ENCODE results near the gene HEPACAM. TPM values are rescaled to one million over a fixed set of nuclear protein-coding genes. Genes with fewer than 3 reads are reported as not detected.

The HEPACAM gene
- total and polyA plus RNA-seq, 2 donors (not counting 3 experiments of a cell fraction or from before 2014, with no cell fraction given) = not detected

GRCh38 chr11:124879493-124880289 lies 56.2 kb downstream of the HEPACAM start:
- Histone ChIP-seq H3K79me2 (ENCODE audit: control insufficient read depth, insufficient read depth, low read length) (no peaks in the 10 kb centered on the region), H4K20me1 (replicated peaks; ENCODE audit: control insufficient read depth, extremely low read depth, insufficient read depth, low read length) (no peaks in the 10 kb centered on the region), H2AFZ (ENCODE audit: low read depth, low read length) (no peak overlapping the region), H3K36me3 (ENCODE audit: control insufficient read depth in 2 of 2, extremely low read depth in 1 of 2, insufficient read depth in 2 of 2, low read length in 2 of 2) (peaks cover 4 to 7% of the 10 kb centered on the region in 2 experiments), H3K4me2 (ENCODE audit: insufficient read depth, low read length) (no peak overlapping the region), H3K9me1 (replicated peaks; ENCODE audit: control insufficient read depth, extremely low read depth, insufficient read depth, low read length) (no peaks in the 10 kb centered on the region), H3K4me3 (replicated peaks in 1 of 3; ENCODE audit: insufficient read depth in 1 of 3, low read depth in 1 of 3, low read length in 3 of 3) (no peak overlapping the region), H3K9me3 (replicated peaks; ENCODE audit: control insufficient read depth, insufficient read depth, low read length) (no peaks in the 10 kb centered on the region), H3K27ac (ENCODE audit: insufficient read depth, low read depth, low read length) (no peak overlapping the region), H3K4me1 (ENCODE audit: control insufficient read depth, extremely low read depth, insufficient read depth, low read length) (peaks cover 47% of the 10 kb centered on the region), H3K27me3 (ENCODE audit: control insufficient read depth in 2 of 2, insufficient read depth in 2 of 2, low read length in 2 of 2) (no peaks in the 10 kb centered on the region), H3K9ac (replicated peaks; ENCODE audit: extremely low read depth, insufficient read depth, low read length) (no peak overlapping the region)
- FAIRE-seq (no peak), DNase-seq (ENCODE audit: low read depth, low spot score) (peak; percentile 41)
- intact Hi-C loops (cut with micrococcal nuclease) = no loop called here
- dilution Hi-C loops (cut with MboI; ENCODE audit: extremely low pct_ligation_motif_present, low sequenced_read_pairs) = no loop called here
- no TSS peak for BruUV-seq (replicated peaks)
- POLR2A ChIA-PET = interaction anchor here (0.7 to 1.3 kb wide), 5 partner anchors 10 to 203 kb away, joined by 3 to 4 read pairs (median 4); partner anchors contain the start of gene ROBO4
- CTCF ChIA-PET = interaction anchor here (1.5 to 1.6 kb wide), 2 partner anchors 13 to 16 kb away, joined by 3 to 6 read pairs; no protein-coding TSS in a partner anchor
- TF ChIP-seq POLR2AphosphoS5 (IDR thresholded peaks at IDR 0.05; ENCODE audit: insufficient read depth, low read depth, low read length) = peak; percentile 92
- no peak for TF ChIP-seq JUN (IDR thresholded peaks at IDR 0.05; ENCODE audit: borderline replicate concordance, insufficient read depth, insufficient read length, low read depth)
- TF ChIP-seq CTCF (IDR thresholded peaks at IDR 0.05; ENCODE audit: extremely low read depth in 1 of 2, insufficient read depth in 1 of 2, low read depth in 1 of 2, low read length in 2 of 2) = no peak
- TF ChIP-seq MYC (IDR thresholded peaks at IDR 0.05; ENCODE audit: low read depth, low read length) = no peak
- TF ChIP-seq POLR2A (IDR thresholded peaks at IDR 0.05; ENCODE audit: low read depth, low read length) = peak; percentile 96
- TF ChIP-seq GATA2 (IDR thresholded peaks at IDR 0.05; ENCODE audit: insufficient read depth, insufficient read length, low read depth, low read length) = no peak

All from endothelial cell of umbilical vein (primary cell).